Nasal cavity respiratory epithelium epithelial cell of viscerocranial mucosa (primary cell): ENCODE data around the gene VPS13D. TPM values are rescaled to one million over a fixed set of nuclear protein-coding genes. Genes with fewer than 3 reads are reported as not detected.

Experiments used
- total RNA-seq: library from RNA; depleted of rRNA; stranded (reverse); fragments of >200 nt; gene quantifications from 2 replicates; pipeline ENCODE4 v1.2.3, GENCODE V29; 2014

VPS13D gene
- total RNA-seq, result 36.2 and 66.6 TPM in 2 replicates

GRCh38 chr1:12229835-12230548 is at the start of gene VPS13D:
VPS13D (plus strand) TSS chr1:12230030; CDS start chr1:12234267, 4,237 bp downstream.

Other genes starting within 250 kb of the VPS13D start
- 105 and 135 TPM in 2 replicates for gene MFN2, start 249.6 kb upstream of the VPS13D start, total RNA-seq
- gene MIIP, start 210.5 kb upstream of the VPS13D start, total RNA-seq, result 25.5 and 34.9 TPM in 2 replicates
- not detected in 2 replicates for gene TNFRSF8, start 166.7 kb upstream of the VPS13D start, total RNA-seq
- gene TNFRSF1B, start 63.0 kb upstream of the VPS13D start, total RNA-seq, result 0.07 TPM in 1 of 2 replicates, not detected in the other